H9 (cell line): ENCODE data around the gene SNRNP200. TPM values are rescaled to one million over a fixed set of nuclear protein-coding genes. Genes with fewer than 3 reads are reported as not detected.

Experiments used
- DNase-seq: peaks from one replicate; pipeline ENCODE4 v3.0.0-alpha.2; 2017
- H2AFZ ChIP-seq: one replicate; pipeline ENCODE4 v1.6.1; 2013; ENCODE audit warnings: mild to moderate bottlenecking, low read length, control low read depth, moderate library complexity
- H2AK5ac ChIP-seq: 2 replicates; pipeline ENCODE4 v1.6.1; 2013; ENCODE audit warnings: low read length, control low read depth, mixed read lengths; ENCODE audit not compliant: insufficient read length
- H2BK120ac ChIP-seq: one replicate; pipeline ENCODE4 v1.6.1; 2013; ENCODE audit warnings: low read depth, mild to moderate bottlenecking, low read length, control low read depth, inconsistent platforms; ENCODE audit not compliant: poor library complexity, severe bottlenecking
- H2BK12ac ChIP-seq: 2 replicates; pipeline ENCODE4 v1.6.1; 2013; ENCODE audit warnings: low read length, control low read depth, mixed read lengths, low read depth; ENCODE audit not compliant: insufficient read length
- H2BK15ac ChIP-seq: 2 replicates; pipeline ENCODE4 v1.6.1; 2013; ENCODE audit warnings: low read depth, low read length, control low read depth
- H2BK20ac ChIP-seq: one replicate; pipeline ENCODE4 v1.6.1; 2013; ENCODE audit warnings: low read depth, mild to moderate bottlenecking, low read length, control low read depth, inconsistent platforms; ENCODE audit not compliant: poor library complexity, severe bottlenecking
- H2BK5ac ChIP-seq: 2 replicates; pipeline ENCODE4 v1.6.1; 2013; ENCODE audit warnings: low read length, control low read depth, mixed read lengths; ENCODE audit not compliant: insufficient read length
- H3K14ac ChIP-seq: 2 replicates; pipeline ENCODE4 v1.6.1; 2013; ENCODE audit warnings: low read length, control low read depth; ENCODE audit not compliant: insufficient read depth
- H3K18ac ChIP-seq: 2 replicates; pipeline ENCODE4 v1.6.1; 2013; ENCODE audit warnings: low read depth, mild to moderate bottlenecking, mixed read lengths, low read length, control low read depth; ENCODE audit not compliant: insufficient read length
- H3K23ac ChIP-seq: 2 replicates; pipeline ENCODE4 v1.6.1; 2013; ENCODE audit warnings: low read length, control low read depth, mixed read lengths, low read depth; ENCODE audit not compliant: insufficient read length
- H3K23me2 ChIP-seq: 2 replicates; pipeline ENCODE4 v1.6.1; 2013; ENCODE audit warnings: low read depth, mild to moderate bottlenecking, mixed read lengths, low read length, control low read depth; ENCODE audit not compliant: insufficient read length, poor library complexity, severe bottlenecking
- H3K27ac ChIP-seq: 2 replicates; pipeline ENCODE4 v1.5.1; 2013; ENCODE audit warnings: low read length, control low read depth, mixed read lengths, low read depth; ENCODE audit not compliant: insufficient read length
- H3K27me3 ChIP-seq: 2 replicates; pipeline ENCODE4 v1.6.1; 2013; ENCODE audit warnings: low read length, control low read depth, inconsistent platforms; ENCODE audit not compliant: insufficient read depth
- H3K4ac ChIP-seq: 2 replicates; pipeline ENCODE4 v1.6.1; 2013; ENCODE audit warnings: low read depth, mild to moderate bottlenecking, control low read depth, inconsistent platforms, low read length, moderate library complexity
- H3K4me1 ChIP-seq: 2 replicates; pipeline ENCODE4 v1.6.1; 2013; ENCODE audit warnings: low read length, control low read depth, inconsistent platforms; ENCODE audit not compliant: insufficient read depth
- H3K4me2 ChIP-seq: 2 replicates; pipeline ENCODE4 v1.6.1; 2013; ENCODE audit warnings: low read length, control low read depth, mixed read lengths; ENCODE audit not compliant: insufficient read length, insufficient read depth
- H3K56ac ChIP-seq: 2 replicates; pipeline ENCODE4 v1.6.1; 2013; ENCODE audit warnings: low read depth, mild to moderate bottlenecking, mixed read lengths, low read length, control low read depth; ENCODE audit not compliant: insufficient read length
- H3K79me1 ChIP-seq: 2 replicates; pipeline ENCODE4 v1.6.1; 2013; ENCODE audit warnings: low read depth, mild to moderate bottlenecking, moderate library complexity, low read length, control low read depth, inconsistent platforms; ENCODE audit not compliant: insufficient read depth, poor library complexity, severe bottlenecking
- H3K79me2 ChIP-seq: 2 replicates; pipeline ENCODE4 v1.6.1; 2013; ENCODE audit warnings: low read length, control low read depth, inconsistent platforms; ENCODE audit not compliant: insufficient read depth
- H3K9ac ChIP-seq: 2 replicates; pipeline ENCODE4 v1.6.1; 2013; ENCODE audit warnings: low read length, control low read depth, mixed read lengths; ENCODE audit not compliant: insufficient read length; ENCODE audit errors: extremely low read depth
- H3K9me3 ChIP-seq: one replicate; pipeline ENCODE4 v1.6.1; 2013; ENCODE audit warnings: low read depth, low read length, inconsistent platforms; ENCODE audit not compliant: control insufficient read depth
- H3T11ph ChIP-seq: one replicate; pipeline ENCODE4 v1.6.1; 2013; ENCODE audit warnings: mild to moderate bottlenecking, low read length, control low read depth, inconsistent platforms
- H4K20me1 ChIP-seq: one replicate; pipeline ENCODE4 v1.6.1; 2013; ENCODE audit not compliant: control insufficient read depth, insufficient read length, insufficient read depth
- H4K5ac ChIP-seq: 2 replicates; pipeline ENCODE4 v1.6.1; 2013; ENCODE audit warnings: low read depth, mild to moderate bottlenecking, mixed read lengths, low read length, control low read depth; ENCODE audit not compliant: insufficient read length
- H4K8ac ChIP-seq: replicated peaks from 2 replicates; pipeline ENCODE4 v1.6.1; 2013; ENCODE audit warnings: low read length, control low read depth, mixed read lengths, low read depth; ENCODE audit not compliant: insufficient read length
- H4K91ac ChIP-seq: 2 replicates; pipeline ENCODE4 v1.6.1; 2013; ENCODE audit warnings: low read depth, mild to moderate bottlenecking, moderate library complexity, mixed read lengths, low read length, control low read depth; ENCODE audit not compliant: insufficient read length
- H3K27ac Mint-ChIP-seq, 3 experiments: 2 replicates in 2 of 3; 3 replicates in 1 of 3; pipeline ENCODE4 v1.8.0; 2020 to 2021; ENCODE audit warnings: mixed read lengths in 3 of 3, mild to moderate bottlenecking in 1 of 3, moderate library complexity in 1 of 3
- H3K27me3 Mint-ChIP-seq: 2 replicates; pipeline ENCODE4 v1.8.0; 2021; ENCODE audit warnings: low read depth, mild to moderate bottlenecking, moderate library complexity, mixed read lengths
- H3K36me3 Mint-ChIP-seq, 3 experiments: 2 replicates in 2 of 3; 3 replicates in 1 of 3; pipeline ENCODE4 v1.8.0; 2020 to 2021; ENCODE audit warnings: low read depth in 3 of 3, mixed read lengths in 3 of 3; ENCODE audit not compliant: insufficient read depth in 1 of 3
- H3K4me1 Mint-ChIP-seq, 2 experiments: 2 replicates each; pipeline ENCODE4 v1.8.0; 2020; ENCODE audit warnings: mixed read lengths in 2 of 2
- H3K4me3 Mint-ChIP-seq, 2 experiments: 2 replicates in 1 of 2; 3 replicates in 1 of 2; pipeline ENCODE4 v1.8.0; 2020 to 2021; ENCODE audit warnings: mild to moderate bottlenecking in 2 of 2, mixed read lengths in 2 of 2, moderate library complexity in 1 of 2
- H3K9me3 Mint-ChIP-seq, 2 experiments: 2 replicates in 1 of 2; 3 replicates in 1 of 2; pipeline ENCODE4 v1.8.0; 2020; ENCODE audit warnings: mild to moderate bottlenecking in 2 of 2, mixed read lengths in 2 of 2, moderate library complexity in 1 of 2
- CTCF ChIP-seq: fragments of 200-600 bp; sonication (generic); conservative IDR thresholded peaks from 3 replicates; pipeline ENCODE4 v1.8.0; 2021; ENCODE audit warnings: antibody characterized with exemption, mild to moderate bottlenecking
- WGBS: extraction: QIAGEN DNeasy Blood & Tissue Kit; methylation state at CpG from one replicate; pipeline ENCODE4 v1.1.7; 2013; ENCODE audit warnings: missing lambda C conversion rate, low lambda C conversion rate, mixed read lengths; ENCODE audit not compliant: insufficient read length; ENCODE audit errors: extremely low coverage; 5-methylcytosine and 5-hydroxymethylcytosine counted together
- total RNA-seq: library from RNA; stranded (reverse); gene quantifications from 2 replicates; pipeline ENCODE4 v1.2.1, GENCODE V29; 2021

SNRNP200 gene
- total RNA-seq, 1 experiment from 2014 or later: 215 TPM

DNA sequence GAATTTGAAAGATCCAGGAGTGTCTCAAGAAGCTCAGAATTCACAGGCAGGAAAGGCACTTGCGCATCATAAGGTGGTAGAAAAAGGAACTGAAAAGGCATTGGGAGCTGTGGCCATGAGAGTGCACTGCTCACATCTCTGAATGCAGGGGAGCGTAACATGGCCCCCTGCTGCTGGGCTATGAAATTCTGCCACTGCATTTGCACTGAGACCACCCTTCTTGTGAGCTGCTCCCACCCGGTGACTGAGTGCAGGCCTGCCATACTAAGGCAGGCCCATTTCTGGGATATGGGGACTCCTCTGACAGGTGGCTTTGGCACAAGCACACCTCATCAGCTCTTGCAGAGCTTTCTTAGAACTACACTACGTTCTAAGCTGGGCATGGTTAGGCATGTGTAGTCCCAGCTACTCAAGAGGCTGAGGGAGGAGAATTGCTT, 71.4 kb downstream of the SNRNP200 start:
- Histone ChIP-seq H3K18ac (no peak overlapping the region), H3K4ac (no peak overlapping the region), H2BK20ac (no peak overlapping the region), H3K27ac (no peak overlapping the region), H3K4me1 (no peaks in the 10 kb centered on the region), H3K23ac (no peak overlapping the region), H4K91ac (no peak overlapping the region), H3K56ac (no peak overlapping the region), H3K27me3 (no peaks in the 10 kb centered on the region), H3K23me2 (no peaks in the 10 kb centered on the region), H3T11ph (no peak overlapping the region), H2BK120ac (no peak overlapping the region), H2BK15ac (no peak overlapping the region), H3K79me2 (no peaks in the 10 kb centered on the region), H3K9me3 (no peaks in the 10 kb centered on the region), H3K4me2 (no peak overlapping the region), H3K14ac (no peak overlapping the region), H2AFZ (no peak overlapping the region), H4K20me1 (no peaks in the 10 kb centered on the region), H2AK5ac (no peak overlapping the region), H4K5ac (no peak overlapping the region), H2BK12ac (no peak overlapping the region), H4K8ac (no peak overlapping the region), H2BK5ac (no peak overlapping the region), H3K79me1 (peaks cover 3% of the 10 kb centered on the region), H3K9ac (no peak overlapping the region)
- no peak for TF ChIP-seq CTCF
- DNase-seq: no peak
- Mint-ChIP-seq H3K36me3 (no peaks in the 10 kb centered on the region), H3K4me3 (no peak overlapping the region), H3K9me3 (no peaks in the 10 kb centered on the region), H3K27me3 (no peaks in the 10 kb centered on the region), H3K27ac (no peak overlapping the region), H3K4me1 (no peaks in the 10 kb centered on the region)
- no CpG with 5 or more reads among the region's 4 CpGs for WGBS
